ENCODE measurements around the gene CNNM2.

The CNNM2 gene

DNA sequence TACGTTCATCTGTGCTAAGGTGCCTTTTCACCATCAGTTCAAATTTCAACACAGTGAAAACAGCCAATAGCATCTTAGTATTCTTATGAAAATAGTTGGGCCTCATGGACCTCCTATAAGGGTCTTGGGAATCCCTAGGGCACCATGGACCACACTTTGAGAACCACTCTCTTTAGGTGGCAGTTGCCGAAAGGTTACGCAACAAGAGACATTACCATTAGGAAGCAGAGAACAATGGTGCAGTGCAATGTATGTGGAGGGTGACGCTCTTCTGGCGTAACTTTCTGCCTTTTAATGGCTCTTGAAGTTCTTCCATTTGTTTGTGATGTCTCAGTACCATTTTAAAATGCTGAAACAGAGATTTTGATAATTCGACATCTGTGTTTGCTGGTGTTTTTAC, 131.1 kb downstream of the CNNM2 start:
- H3K36me3 ChIP-seq, result no peaks in the 10 kb centered on the region
- H3K27me3 ChIP-seq (ENCODE audit: insufficient read depth, low read depth, severe bottlenecking), result no peaks in the 10 kb centered on the region
- no peaks in the 10 kb centered on the region for H3K9me3 ChIP-seq (ENCODE audit: severe bottlenecking)
- H3K27ac ChIP-seq, result no peak overlapping the region
- no peak overlapping the region for H3K4me3 ChIP-seq (ENCODE audit: low read depth, low read length)
- no peak for TF ChIP-seq CTCF (IDR thresholded peaks at IDR 0.05; ENCODE audit: low read depth, low read length)
- no peak for DNase-seq

- Histone ChIP-seq H3K9me3 (ENCODE audit: severe bottlenecking) (no peaks in the 10 kb centered on the region), H3K4me3 (ENCODE audit: low read depth, low read length) (no peak overlapping the region), H3K27ac (no peak overlapping the region), H3K36me3 (no peaks in the 10 kb centered on the region), H3K27me3 (ENCODE audit: insufficient read depth, low read depth, severe bottlenecking) (no peaks in the 10 kb centered on the region)
- peak; percentile 74 for TF ChIP-seq CTCF (IDR thresholded peaks at IDR 0.05; ENCODE audit: low read depth, low read length)
- peak; percentile 72 for DNase-seq
Measured at GRCh38 chr10:103053659-103054581, 135.8 kb downstream of the CNNM2 start.

DNA sequence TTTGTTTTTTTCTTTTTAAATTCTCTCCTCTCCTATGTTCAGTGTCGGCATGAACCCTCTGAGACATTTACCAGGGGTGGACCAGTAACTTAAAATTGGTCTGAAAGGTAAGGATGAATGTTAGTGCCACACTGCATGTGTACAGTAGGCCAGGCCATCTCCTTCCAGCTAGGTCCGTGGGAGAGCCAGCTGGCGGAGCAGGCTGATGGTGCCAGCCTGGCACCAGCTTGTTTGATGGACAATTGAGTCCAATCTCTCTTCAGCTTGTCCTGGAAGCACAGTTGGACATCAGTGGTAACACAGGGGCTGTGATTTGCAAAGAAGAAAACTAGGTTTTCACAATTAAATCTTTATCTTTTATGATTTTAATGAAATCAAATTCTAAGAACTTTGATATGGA, 136.5 kb downstream of the CNNM2 start:
- TF ChIP-seq CTCF (IDR thresholded peaks at IDR 0.05; ENCODE audit: low read depth, low read length), result no peak
- Histone ChIP-seq H3K27me3 (ENCODE audit: insufficient read depth, low read depth, severe bottlenecking) (no peaks in the 10 kb centered on the region), H3K27ac (no peak overlapping the region), H3K4me3 (ENCODE audit: low read depth, low read length) (no peak overlapping the region), H3K9me3 (ENCODE audit: severe bottlenecking) (no peaks in the 10 kb centered on the region), H3K36me3 (no peaks in the 10 kb centered on the region)
- DNase-seq, result no peak

- H3K9me3 ChIP-seq (ENCODE audit: severe bottlenecking), result no peaks in the 10 kb centered on the region
- no peaks in the 10 kb centered on the region for H3K36me3 ChIP-seq
- H3K27ac ChIP-seq, result no peak overlapping the region
- DNase-seq, result no peak
- no peak for TF ChIP-seq CTCF (IDR thresholded peaks at IDR 0.05; ENCODE audit: low read depth, low read length)
- H3K27me3 ChIP-seq (ENCODE audit: insufficient read depth, low read depth, severe bottlenecking), result no peaks in the 10 kb centered on the region
- no peak overlapping the region for H3K4me3 ChIP-seq (ENCODE audit: low read depth, low read length)
Measured at GRCh38 chr10:103055105-103055504, 137.0 kb downstream of the CNNM2 start.

DNA sequence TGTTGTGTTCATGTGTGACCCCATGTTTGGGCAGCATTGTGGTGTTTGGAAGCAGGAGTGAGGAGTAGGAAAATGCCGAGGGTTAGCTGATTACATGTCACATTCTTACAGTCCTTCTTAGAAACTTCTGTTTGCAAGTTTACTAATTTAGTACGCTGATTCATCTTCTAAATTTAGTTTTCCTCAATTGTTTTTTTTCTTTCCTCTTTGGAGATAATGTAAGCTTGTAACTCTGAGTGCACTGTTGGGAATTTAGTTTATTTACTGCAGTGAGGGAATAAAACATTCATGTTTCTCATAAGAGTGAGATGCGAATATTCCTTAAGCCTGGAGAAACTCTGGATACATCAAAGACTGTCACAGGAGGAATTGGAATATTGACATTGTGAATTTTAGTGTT, 139.9 kb downstream of the CNNM2 start:
- Histone ChIP-seq H3K9me3 (ENCODE audit: severe bottlenecking) (no peaks in the 10 kb centered on the region), H3K4me3 (ENCODE audit: low read depth, low read length) (no peak overlapping the region), H3K27me3 (ENCODE audit: insufficient read depth, low read depth, severe bottlenecking) (no peaks in the 10 kb centered on the region), H3K36me3 (no peaks in the 10 kb centered on the region), H3K27ac (no peak overlapping the region)
- TF ChIP-seq CTCF (IDR thresholded peaks at IDR 0.05; ENCODE audit: low read depth, low read length), result no peak
- DNase-seq, result no peak

All from WERI-Rb-1 (cell line).